Activated CD8-positive, alpha-beta memory T cell treated with anti-CD3 and anti-CD28 coated beads, Interleukin-2, amount 50 U/mL, for 1 hour (primary cell): Measurements from ENCODE around the gene NUBP2.

Experiments used
- DNase-seq: peaks from one replicate; pipeline ENCODE4 v3.0.0-alpha.2; 2020; ENCODE audit errors: extremely low read depth

The NUBP2 gene

GRCh38 chr16:1758923-1759322 lies 23.8 kb upstream of the NUBP2 start:
- no peak for DNase-seq

DNA sequence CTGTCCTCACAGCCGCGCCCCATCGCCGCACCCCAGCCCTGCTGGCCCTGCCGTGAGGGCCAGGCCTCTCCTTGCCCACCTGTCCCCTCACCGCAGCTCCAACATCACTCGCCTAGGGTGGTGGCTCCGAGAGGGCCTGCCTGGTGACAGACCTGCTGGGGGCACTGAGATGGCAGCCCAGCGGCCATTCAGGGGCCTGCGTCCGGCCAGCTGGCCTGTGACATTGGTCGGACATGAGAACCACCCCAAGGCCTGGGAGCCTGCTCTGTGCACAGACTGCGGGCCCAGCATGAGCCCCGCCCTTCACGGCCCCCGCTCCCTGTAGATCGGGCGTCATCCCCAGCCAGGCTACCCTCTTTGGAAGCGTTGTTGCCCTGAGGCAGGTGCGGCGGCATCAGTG lies 23.2 kb upstream of the NUBP2 start:
- DNase-seq, result no peak

GRCh38 chr16:1760911-1761310 lies 21.8 kb upstream of the NUBP2 start:
- DNase-seq, result no peak

GRCh38 chr16:1761751-1762150 lies 21.0 kb upstream of the NUBP2 start:
- DNase-seq, result no peak

- no peak for DNase-seq
These were observed 20.4 kb upstream of the NUBP2 start for GRCh38 chr16:1762196-1762878.

- no peak for DNase-seq
These were observed 19.8 kb upstream of the NUBP2 start for GRCh38 chr16:1762879-1763520.

- DNase-seq, result no peak
These were observed 18.9 kb upstream of the NUBP2 start for GRCh38 chr16:1763521-1764511.

DNA sequence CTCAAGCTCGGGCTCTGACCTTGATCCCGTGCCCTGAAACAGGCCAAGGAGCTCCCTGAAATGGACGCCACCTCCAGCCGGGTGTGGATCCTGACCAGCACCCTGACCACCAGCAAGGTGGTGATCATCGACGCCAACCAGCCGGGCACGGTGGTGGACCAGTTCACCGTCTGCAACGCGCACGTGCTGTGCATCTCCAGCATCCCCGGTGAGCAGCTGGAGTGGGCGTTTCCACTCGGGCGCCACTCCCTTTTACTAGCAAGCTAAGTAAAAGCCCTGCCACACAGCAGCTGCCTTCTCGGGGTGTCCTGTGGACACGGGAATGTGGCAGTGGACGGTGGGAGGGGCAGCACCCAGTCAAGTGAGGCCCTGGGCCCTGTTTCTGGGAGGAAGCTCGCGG lies 17.8 kb upstream of the NUBP2 start:
- no peak for DNase-seq

GRCh38 chr16:1765826-1766225 lies 16.9 kb upstream of the NUBP2 start:
- no peak for DNase-seq

DNA sequence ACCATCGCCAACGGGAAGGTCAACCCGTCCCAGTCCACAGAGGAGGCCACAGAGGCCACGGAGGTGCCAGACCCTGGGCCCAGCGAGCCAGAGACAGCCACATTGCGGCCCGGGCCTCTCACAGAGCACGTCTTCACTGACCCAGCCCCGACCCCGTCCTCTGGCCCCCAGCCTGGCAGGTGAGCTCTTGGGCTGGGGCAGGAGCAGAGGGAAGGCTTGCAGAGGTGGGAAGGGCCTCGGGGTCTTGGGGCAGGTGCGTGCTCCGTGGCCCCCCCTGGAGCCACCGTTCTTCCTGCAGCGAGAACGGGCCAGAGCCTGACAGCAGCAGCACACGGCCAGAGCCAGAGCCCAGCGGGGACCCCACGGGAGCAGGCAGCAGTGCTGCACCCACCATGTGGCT lies 16.5 kb upstream of the NUBP2 start:
- DNase-seq, result no peak

DNA sequence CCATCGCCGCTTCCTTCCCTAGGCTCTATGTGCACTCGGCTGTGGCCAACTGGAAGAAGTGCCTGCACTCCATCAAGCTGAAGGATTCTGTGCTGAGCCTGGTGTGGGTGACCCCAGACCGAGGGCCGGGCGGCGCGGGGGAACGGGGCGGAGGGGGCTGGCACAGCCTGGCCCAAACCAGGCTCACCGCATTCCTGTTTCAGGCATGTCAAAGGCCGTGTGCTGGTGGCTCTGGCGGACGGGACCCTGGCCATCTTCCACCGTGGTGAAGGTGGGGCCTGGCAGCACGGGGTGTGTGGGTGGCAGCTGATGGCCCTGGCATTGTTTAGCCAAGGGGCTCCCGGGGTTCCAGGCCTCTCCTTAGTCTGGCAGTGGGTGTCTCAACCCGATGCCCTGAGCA lies 16.1 kb upstream of the NUBP2 start:
- no peak for DNase-seq

GRCh38 chr16:1767116-1767994 lies 15.4 kb upstream of the NUBP2 start:
- DNase-seq, result no peak

GRCh38 chr16:1768061-1768766 lies 14.5 kb upstream of the NUBP2 start:
- DNase-seq, result no peak

GRCh38 chr16:1768767-1769401 lies 13.9 kb upstream of the NUBP2 start:
- no peak for DNase-seq

DNA sequence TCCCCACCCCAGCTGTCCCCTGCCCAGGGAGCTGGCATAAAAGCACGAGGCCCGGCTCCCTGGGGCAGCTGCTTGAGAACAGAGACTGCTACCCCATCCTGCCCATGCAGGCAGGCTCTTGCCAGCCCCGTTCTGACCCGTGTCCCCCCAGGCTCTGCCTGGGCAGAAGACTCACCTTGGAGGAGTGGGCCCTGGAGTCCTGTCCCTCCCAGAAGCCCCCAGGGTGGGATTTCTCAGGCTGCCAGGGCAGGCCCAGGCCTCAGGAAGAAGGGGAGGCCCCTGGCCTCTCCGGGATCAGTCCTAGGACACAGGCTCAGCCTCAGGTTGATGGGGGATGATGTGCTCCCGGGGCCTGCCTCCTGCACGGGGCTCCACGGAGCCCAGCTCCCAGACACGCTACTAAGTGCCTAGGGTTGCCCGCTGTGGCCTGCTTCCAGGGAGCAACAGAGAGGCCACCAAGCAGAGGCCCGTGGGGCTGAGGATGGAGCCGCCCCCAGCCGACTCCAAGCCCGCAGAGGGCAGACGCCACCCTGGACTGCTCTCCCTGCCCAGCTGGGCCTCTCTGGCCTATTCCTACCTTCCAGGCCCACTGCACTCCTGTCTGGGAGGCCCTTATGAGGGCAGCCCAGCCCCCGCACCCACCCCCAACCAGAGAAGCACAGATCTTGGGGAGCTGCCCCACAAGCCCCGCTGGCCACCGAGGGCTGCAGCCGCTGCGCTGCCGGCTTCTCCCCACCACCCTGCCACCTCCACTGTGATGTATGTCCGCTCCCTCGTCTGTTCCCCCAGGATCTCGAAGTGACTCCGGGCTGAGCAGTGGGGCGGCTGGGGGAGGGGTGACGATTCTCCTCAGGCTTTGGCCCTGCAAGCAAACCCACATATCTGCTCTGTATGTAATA lies 13.1 kb upstream of the NUBP2 start:
- no peak for DNase-seq

- no peak for DNase-seq
These were observed 12.2 kb upstream of the NUBP2 start for GRCh38 chr16:1770328-1771187.

DNA sequence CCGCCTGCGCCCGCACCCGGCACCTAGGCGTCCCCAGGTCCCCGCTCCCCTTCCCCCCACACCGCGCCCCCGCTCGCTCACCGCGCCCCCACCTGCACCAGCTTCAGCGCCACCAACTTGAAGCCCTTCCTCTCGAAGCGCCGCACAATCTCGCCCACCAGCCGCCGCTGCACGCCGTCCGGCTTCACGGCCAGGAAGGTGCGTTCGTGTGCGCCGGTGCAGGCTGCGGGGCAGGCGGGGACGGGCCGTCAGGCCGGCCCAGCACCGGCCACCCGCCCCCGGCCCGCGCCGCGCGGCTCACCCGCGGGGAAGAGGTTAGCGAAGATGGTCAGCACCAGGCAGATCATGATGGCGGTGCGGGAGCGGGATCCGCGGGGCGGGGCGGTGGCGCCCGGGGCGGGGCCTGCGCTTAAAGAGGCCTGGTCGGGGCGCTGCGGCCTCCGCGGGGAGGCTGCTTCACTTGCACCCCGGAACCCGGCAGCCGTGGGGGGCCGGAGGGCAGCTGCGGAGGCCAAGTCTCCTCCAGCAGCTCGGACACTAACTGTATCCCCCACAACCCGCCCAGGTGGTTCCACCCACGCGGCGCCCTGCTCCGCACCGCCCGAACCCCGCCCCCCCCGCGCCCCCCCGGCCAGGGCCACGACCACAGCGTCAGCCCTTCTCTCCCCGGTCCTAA lies 11.4 kb upstream of the NUBP2 start, which contains the start of gene NME3:
TSS of gene NME3 (minus strand) at position 356 of the 676 bp plus-strand sequence. CDS start at position 347, 9 bp downstream.
- no peak for DNase-seq
